Parathyroid adenoma (tissue), 2 donors: ENCODE measurements around the gene ABHD12.

Source experiments
- H2AFZ ChIP-seq: fragments of 300-600 bp; sonication (generic); one replicate; pipeline ENCODE4 v1.7.0; 2017; ENCODE audit warnings: antibody characterized with exemption, mild to moderate bottlenecking
- H3K27ac ChIP-seq: fragments of 300-600 bp; sonication (generic); one replicate; pipeline ENCODE4 v1.7.0; 2017
- H3K27me3 ChIP-seq: fragments of 300-600 bp; sonication (generic); one replicate; pipeline ENCODE4 v1.7.0; 2017; ENCODE audit warnings: low read length; ENCODE audit not compliant: control insufficient read depth, insufficient read depth
- H3K36me3 ChIP-seq: fragments of 300-600 bp; sonication (generic); one replicate; pipeline ENCODE4 v1.7.0; 2017; ENCODE audit warnings: low read length; ENCODE audit not compliant: control insufficient read depth, insufficient read depth
- H3K4me1 ChIP-seq: fragments of 300-600 bp; sonication (generic); one replicate; pipeline ENCODE4 v1.7.0; 2017; ENCODE audit warnings: control low read depth
- H3K4me2 ChIP-seq: fragments of 300-600 bp; sonication (generic); one replicate; pipeline ENCODE4 v1.7.0; 2017; ENCODE audit warnings: low read length
- H3K4me3 ChIP-seq: fragments of 300-600 bp; sonication (generic); one replicate; pipeline ENCODE4 v1.7.0; 2017; ENCODE audit warnings: low read depth, low read length
- H3K79me2 ChIP-seq: fragments of 300-600 bp; sonication (generic); one replicate; pipeline ENCODE4 v1.7.0; 2017; ENCODE audit warnings: control low read depth
- H3K9ac ChIP-seq: fragments of 300-600 bp; sonication (generic); one replicate; pipeline ENCODE4 v1.7.0; 2017; ENCODE audit warnings: mild to moderate bottlenecking
- H3K9me3 ChIP-seq: fragments of 300-600 bp; sonication (generic); one replicate; pipeline ENCODE4 v1.7.0; 2017; ENCODE audit warnings: low read length; ENCODE audit not compliant: control insufficient read depth
- TF ChIP-seq, protein P1 (sequence below): fragments of 300-600 bp; sonication (generic); IDR thresholded peaks from one replicate; pipeline ENCODE4 v1.7.0; 2017; ENCODE audit warnings: antibody characterized with exemption, mild to moderate bottlenecking
- donor health status: primary hyperparathyroidism.

The ABHD12 gene

DNA sequence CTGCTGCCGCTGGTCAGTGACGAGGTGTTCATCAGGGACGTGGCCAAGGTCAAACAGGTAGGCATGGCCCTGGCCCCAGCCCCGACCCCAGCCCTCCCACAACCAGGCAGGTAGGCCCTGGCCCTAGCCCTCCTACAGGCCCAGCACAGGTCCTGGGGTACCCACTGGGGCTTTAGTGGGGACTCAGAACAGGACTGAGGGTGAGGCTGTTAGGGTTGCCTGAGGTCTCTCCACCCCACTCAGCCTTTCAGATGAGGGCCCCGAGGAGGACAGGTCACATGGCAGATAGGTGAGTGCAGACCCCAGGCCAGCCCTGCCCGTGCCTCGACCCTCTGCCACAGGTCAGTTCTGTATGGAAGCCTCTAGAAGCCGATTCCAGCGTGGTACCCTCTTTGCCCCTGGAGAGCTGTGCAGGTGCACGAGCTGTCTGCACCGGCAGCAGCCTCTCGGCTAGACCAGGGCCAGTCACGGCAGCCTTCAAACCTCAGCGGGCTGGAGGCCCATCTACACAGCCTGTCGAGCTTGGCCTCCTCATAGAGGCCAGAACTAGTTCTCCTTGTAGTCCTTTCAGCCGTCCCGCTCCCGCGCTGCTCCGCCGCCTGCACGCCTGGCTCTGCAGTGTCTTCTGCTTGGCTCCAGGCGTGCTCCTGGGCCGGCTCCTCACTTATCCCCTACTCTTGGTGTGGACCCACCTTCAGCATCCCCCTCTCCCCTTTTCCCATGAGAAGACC, 107.2 kb downstream of the ABHD12 start:
- Histone ChIP-seq H3K9me3 (no peaks in the 10 kb centered on the region), H3K27me3 (no peaks in the 10 kb centered on the region), H3K27ac (no peak overlapping the region), H3K4me3 (no peak overlapping the region), H2AFZ (no peak overlapping the region), H3K79me2 (no peaks in the 10 kb centered on the region), H3K9ac (no peak overlapping the region), H3K4me1 (peaks cover 10% of the 10 kb centered on the region), H3K4me2 (no peak overlapping the region), H3K36me3 (no peaks in the 10 kb centered on the region)
- TF ChIP-seq, protein P1, sequence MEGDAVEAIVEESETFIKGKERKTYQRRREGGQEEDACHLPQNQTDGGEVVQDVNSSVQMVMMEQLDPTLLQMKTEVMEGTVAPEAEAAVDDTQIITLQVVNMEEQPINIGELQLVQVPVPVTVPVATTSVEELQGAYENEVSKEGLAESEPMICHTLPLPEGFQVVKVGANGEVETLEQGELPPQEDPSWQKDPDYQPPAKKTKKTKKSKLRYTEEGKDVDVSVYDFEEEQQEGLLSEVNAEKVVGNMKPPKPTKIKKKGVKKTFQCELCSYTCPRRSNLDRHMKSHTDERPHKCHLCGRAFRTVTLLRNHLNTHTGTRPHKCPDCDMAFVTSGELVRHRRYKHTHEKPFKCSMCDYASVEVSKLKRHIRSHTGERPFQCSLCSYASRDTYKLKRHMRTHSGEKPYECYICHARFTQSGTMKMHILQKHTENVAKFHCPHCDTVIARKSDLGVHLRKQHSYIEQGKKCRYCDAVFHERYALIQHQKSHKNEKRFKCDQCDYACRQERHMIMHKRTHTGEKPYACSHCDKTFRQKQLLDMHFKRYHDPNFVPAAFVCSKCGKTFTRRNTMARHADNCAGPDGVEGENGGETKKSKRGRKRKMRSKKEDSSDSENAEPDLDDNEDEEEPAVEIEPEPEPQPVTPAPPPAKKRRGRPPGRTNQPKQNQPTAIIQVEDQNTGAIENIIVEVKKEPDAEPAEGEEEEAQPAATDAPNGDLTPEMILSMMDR, result no peak

DNA sequence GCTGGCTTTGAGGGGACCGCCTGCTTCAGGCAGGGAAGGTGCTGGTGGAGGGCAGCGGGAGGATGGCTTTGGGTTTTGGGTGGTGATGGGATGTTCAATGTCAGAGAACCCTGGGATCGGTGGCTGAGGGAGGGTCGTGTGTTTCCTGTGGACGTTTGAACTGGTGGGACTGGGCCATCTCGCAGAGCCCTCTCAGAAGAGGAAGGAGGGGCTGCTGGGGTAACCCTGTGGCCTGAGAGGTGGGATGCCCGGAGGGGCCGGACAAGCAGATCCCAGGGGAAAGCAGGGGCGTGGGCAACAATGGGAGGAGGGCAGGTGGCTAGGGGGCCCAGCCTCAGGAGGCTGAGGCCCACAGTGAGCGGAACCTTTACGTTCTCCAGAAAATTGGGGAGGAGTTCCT, 107.8 kb downstream of the ABHD12 start:
- H3K36me3 ChIP-seq, result no peaks in the 10 kb centered on the region
- H3K27ac ChIP-seq, result no peak overlapping the region

DNA sequence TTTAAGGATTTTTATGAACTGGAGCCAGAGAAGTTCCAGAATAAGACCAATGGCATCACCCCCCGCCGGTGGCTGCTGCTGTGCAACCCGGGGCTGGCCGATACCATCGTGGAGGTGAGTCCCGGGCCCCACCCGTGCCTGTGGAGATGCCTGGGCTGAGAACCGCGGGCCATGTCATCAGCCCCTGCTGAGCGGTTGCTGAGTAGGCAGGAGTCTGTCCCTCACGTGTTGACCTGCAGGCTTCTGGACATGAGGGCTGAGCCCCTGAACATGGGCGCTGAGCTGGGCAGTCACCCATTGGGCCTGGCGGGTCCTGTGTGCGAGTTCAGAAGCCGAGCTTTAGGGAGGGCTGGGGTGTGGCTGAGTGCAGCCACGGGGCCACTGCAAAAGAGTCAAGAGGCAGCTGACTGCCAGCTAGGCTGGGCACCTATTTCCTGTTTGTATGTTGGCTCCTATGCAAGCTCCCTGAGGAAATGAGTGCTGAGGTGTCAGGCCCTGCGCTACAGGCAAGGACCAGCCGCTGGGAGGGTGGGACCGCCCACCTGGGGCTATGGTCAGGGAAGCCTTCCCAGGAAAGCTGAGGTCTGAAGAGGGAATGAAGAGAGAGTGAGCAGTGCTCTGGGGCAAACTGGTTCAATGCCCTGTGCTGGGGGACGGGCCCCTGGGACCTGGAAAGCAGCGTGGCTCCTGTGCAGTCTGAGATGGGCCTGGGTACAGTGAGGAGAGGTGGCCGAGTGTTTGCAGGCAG, 108.4 kb downstream of the ABHD12 start:
- H3K4me2 ChIP-seq, result no peak overlapping the region
- H2AFZ ChIP-seq, result no peak overlapping the region
- no peaks in the 10 kb centered on the region for H3K27me3 ChIP-seq
- no peak overlapping the region for H3K9ac ChIP-seq
- no peaks in the 10 kb centered on the region for H3K36me3 ChIP-seq
- no peaks in the 10 kb centered on the region for H3K9me3 ChIP-seq
- TF ChIP-seq, protein P1, result no peak
- no peak overlapping the region for H3K4me3 ChIP-seq
- H3K4me1 ChIP-seq, result peaks cover 10% of the 10 kb centered on the region
- H3K27ac ChIP-seq, result no peak overlapping the region
- H3K79me2 ChIP-seq, result no peaks in the 10 kb centered on the region

More for the DNA sequence above, 107.8 kb downstream of the ABHD12 start:
- no peak overlapping the region for H3K4me3 ChIP-seq
- no peak overlapping the region for H3K4me2 ChIP-seq
- no peaks in the 10 kb centered on the region for H3K9me3 ChIP-seq
- H3K27me3 ChIP-seq, result no peaks in the 10 kb centered on the region
- H3K4me1 ChIP-seq, result peaks cover 10% of the 10 kb centered on the region
- TF ChIP-seq, protein P1, result no peak
- no peak overlapping the region for H2AFZ ChIP-seq
- H3K79me2 ChIP-seq, result no peaks in the 10 kb centered on the region
- H3K9ac ChIP-seq, result no peak overlapping the region

DNA sequence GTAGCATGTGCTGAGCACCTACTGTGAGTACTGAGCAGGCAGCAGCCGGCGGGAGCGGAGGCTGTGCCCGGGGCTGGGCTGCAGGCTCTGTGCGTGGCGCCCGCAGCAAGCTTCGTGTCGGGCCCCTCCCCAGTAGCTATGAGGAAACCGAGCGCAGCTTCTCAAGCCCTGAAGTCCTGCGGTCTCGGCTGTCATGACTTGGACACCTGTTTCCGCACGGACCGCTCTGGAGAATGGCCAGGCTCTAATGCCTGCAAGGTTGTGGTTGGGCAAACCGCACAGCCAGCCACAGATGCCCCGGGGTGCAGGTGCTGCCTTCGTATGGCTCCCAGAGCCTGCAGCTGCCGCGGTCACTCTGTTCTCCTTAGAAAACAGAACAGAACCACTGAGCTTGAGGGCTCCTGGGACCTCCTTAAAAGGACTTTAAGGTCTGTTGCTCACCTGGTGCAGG, 109.1 kb downstream of the ABHD12 start:
- Histone ChIP-seq H3K36me3 (no peaks in the 10 kb centered on the region), H3K4me1 (peaks cover 10% of the 10 kb centered on the region), H3K27ac (no peak overlapping the region), H2AFZ (no peak overlapping the region), H3K9ac (no peak overlapping the region), H3K4me2 (no peak overlapping the region), H3K9me3 (no peaks in the 10 kb centered on the region), H3K27me3 (no peaks in the 10 kb centered on the region), H3K4me3 (no peak overlapping the region), H3K79me2 (no peaks in the 10 kb centered on the region)
- TF ChIP-seq, protein P1, result no peak
